HEK293 (cell line): ENCODE results near the gene NOS1AP.

Experiments used
- CTCF ChIA-PET: fragments of 350-600 bp; formaldehyde crosslinking; extraction: SDS; loops from one replicate; lab custom pipeline; 2021; ENCODE audit warnings: antibody characterized with exemption; lab: Yijun Ruan, JAX
- POLR2A ChIA-PET: fragments of 300-600 bp; formaldehyde crosslinking; extraction: SDS; loops from one replicate; lab custom pipeline; 2020; ENCODE audit warnings: antibody characterized with exemption, inconsistent platforms; lab: Yijun Ruan, JAX
- H3K27ac ChIP-seq: fragments of 200-500 bp; sonication (Bioruptor generic); 2 replicates; pipeline ENCODE4 v1.5.1; 2014; ENCODE audit warnings: low read depth, low read length, control low read depth, inconsistent platforms; ENCODE audit errors: extremely low read depth
- H3K36me3 ChIP-seq, 2 experiments: fragments of 200-500 bp in 1 of 2; sonication (Bioruptor generic) in 1 of 2; 1 replicate in 1 of 2; 2 replicates in 1 of 2; pipeline ENCODE4 v1.5.1; 2014 to 2017; ENCODE audit warnings: inconsistent platforms in 2 of 2, low read length in 2 of 2; ENCODE audit not compliant: control insufficient read depth in 2 of 2, insufficient read depth in 1 of 2
- H3K4me1 ChIP-seq: fragments of 200-500 bp; sonication (Bioruptor generic); 2 replicates; pipeline ENCODE4 v1.5.1; 2014; ENCODE audit warnings: mild to moderate bottlenecking, low read length, inconsistent platforms; ENCODE audit not compliant: control insufficient read depth, insufficient read depth
- H3K4me3 ChIP-seq: 2 replicates; pipeline ENCODE4 v1.5.1; 2011; ENCODE audit warnings: low read depth, mild to moderate bottlenecking, control low read depth, low read length, moderate library complexity
- H3K9me3 ChIP-seq: fragments of 200-500 bp; sonication (Bioruptor generic); 2 replicates; pipeline ENCODE4 v1.5.1; 2014; ENCODE audit warnings: low read depth, low read length, inconsistent platforms; ENCODE audit not compliant: control insufficient read depth, insufficient read depth
- BCL11B ChIP-seq: fragments of 450-650 bp; formaldehyde crosslinking; IDR thresholded peaks from 2 replicates; pipeline ENCODE4 v1.5.1; 2016; ENCODE audit warnings: low read depth, missing biosample characterization, missing genetic modification characterization
- EGR2 ChIP-seq: fragments of 450-650 bp; formaldehyde crosslinking; IDR thresholded peaks from 2 replicates; pipeline ENCODE4 v1.5.1; 2016; ENCODE audit warnings: low read depth, missing biosample characterization, missing genetic modification characterization
- GLI2 ChIP-seq: fragments of 450-650 bp; formaldehyde crosslinking; IDR thresholded peaks from 2 replicates; pipeline ENCODE4; 2017; ENCODE audit warnings: missing biosample characterization, missing genetic modification characterization, low read depth, borderline replicate concordance
- GLIS2 ChIP-seq: fragments of 450-650 bp; formaldehyde crosslinking; IDR thresholded peaks from 2 replicates; pipeline ENCODE4 v1.5.1; 2016; ENCODE audit warnings: missing biosample characterization, missing genetic modification characterization
- HOXA7 ChIP-seq: sonication (generic); formaldehyde crosslinking; IDR thresholded peaks from 2 replicates; pipeline ENCODE4 v1.8.1; 2022; ENCODE audit warnings: missing genetic modification reagents, borderline replicate concordance
- SCRT2 ChIP-seq: fragments of 450-650 bp; formaldehyde crosslinking; IDR thresholded peaks from 2 replicates; pipeline ENCODE4 v1.5.1; 2016; ENCODE audit warnings: missing biosample characterization, missing genetic modification characterization
- SETDB1 ChIP-seq: IDR thresholded peaks from one replicate; pipeline ENCODE4 v1.6.1; 2017; ENCODE audit warnings: mild to moderate bottlenecking, low read length, moderate library complexity, mixed read lengths; ENCODE audit not compliant: insufficient read length
- ZFHX2 ChIP-seq: fragments of 450-650 bp; formaldehyde crosslinking; conservative IDR thresholded peaks from 2 replicates; pipeline ENCODE4 v1.5.1; 2016; ENCODE audit warnings: missing biosample characterization, missing genetic modification characterization
- ZNF175 ChIP-seq: fragments of 450-650 bp; formaldehyde crosslinking; IDR thresholded peaks from 2 replicates; pipeline ENCODE4 v1.5.1; 2016; ENCODE audit warnings: missing biosample characterization, missing genetic modification characterization
- ZNF311 ChIP-seq: fragments of 450-650 bp; formaldehyde crosslinking; IDR thresholded peaks from 2 replicates; pipeline ENCODE4 v1.5.1; 2017; ENCODE audit warnings: missing biosample characterization, missing genetic modification characterization, borderline replicate concordance
- ZNF48 ChIP-seq: fragments of 450-650 bp; formaldehyde crosslinking; IDR thresholded peaks from 2 replicates; pipeline ENCODE4 v1.5.1; 2016; ENCODE audit warnings: missing biosample characterization, missing genetic modification characterization
- ZNF521 ChIP-seq: fragments of 450-650 bp; formaldehyde crosslinking; IDR thresholded peaks from 2 replicates; pipeline ENCODE4 v1.5.1; 2017; ENCODE audit warnings: missing biosample characterization, mild to moderate bottlenecking, missing genetic modification characterization
- ZNF555 ChIP-seq: fragments of 450-650 bp; formaldehyde crosslinking; conservative IDR thresholded peaks from 2 replicates; pipeline ENCODE4 v1.5.1; 2017; ENCODE audit warnings: missing biosample characterization, mild to moderate bottlenecking, missing genetic modification characterization, inconsistent platforms
- ZNF560 ChIP-seq: fragments of 450-650 bp; formaldehyde crosslinking; IDR thresholded peaks from 2 replicates; pipeline ENCODE4 v1.5.1; 2017; ENCODE audit warnings: missing biosample characterization, missing genetic modification characterization, borderline replicate concordance
- ZNF777 ChIP-seq: fragments of 450-650 bp; formaldehyde crosslinking; IDR thresholded peaks from 2 replicates; pipeline ENCODE4 v1.5.1; 2017; ENCODE audit warnings: missing biosample characterization, missing genetic modification characterization, borderline replicate concordance
- ZNF792 ChIP-seq: fragments of 450-650 bp; formaldehyde crosslinking; IDR thresholded peaks from 2 replicates; pipeline ENCODE4 v1.5.1; 2016; ENCODE audit warnings: missing biosample characterization, missing genetic modification characterization
- TF ChIP-seq, protein P1 (sequence below): fragments of 450-650 bp; formaldehyde crosslinking; optimal IDR thresholded peaks from 2 replicates; pipeline ENCODE3; 2016; ENCODE audit warnings: missing biosample characterization, mild to moderate bottlenecking, missing genetic modification characterization
- TF ChIP-seq, protein P2 (sequence below): fragments of 450-650 bp; formaldehyde crosslinking; IDR thresholded peaks from 2 replicates; pipeline ENCODE4 v1.5.1; 2016; ENCODE audit warnings: missing biosample characterization, missing genetic modification characterization
- TF ChIP-seq, protein P3 (sequence below): fragments of 450-650 bp; formaldehyde crosslinking; IDR thresholded peaks from 2 replicates; pipeline ENCODE4 v1.5.1; 2017; ENCODE audit warnings: missing biosample characterization, missing genetic modification characterization
- TF ChIP-seq, protein P4 (sequence below): fragments of 450-650 bp; formaldehyde crosslinking; IDR thresholded peaks from 2 replicates; pipeline ENCODE4 v1.5.1; 2017; ENCODE audit warnings: missing biosample characterization, missing genetic modification characterization
- TF ChIP-seq, protein P5 (sequence below): fragments of 450-650 bp; formaldehyde crosslinking; IDR thresholded peaks from 2 replicates; pipeline ENCODE4 v1.5.1; 2016; ENCODE audit warnings: missing biosample characterization, missing genetic modification characterization

NOS1AP gene

DNA sequence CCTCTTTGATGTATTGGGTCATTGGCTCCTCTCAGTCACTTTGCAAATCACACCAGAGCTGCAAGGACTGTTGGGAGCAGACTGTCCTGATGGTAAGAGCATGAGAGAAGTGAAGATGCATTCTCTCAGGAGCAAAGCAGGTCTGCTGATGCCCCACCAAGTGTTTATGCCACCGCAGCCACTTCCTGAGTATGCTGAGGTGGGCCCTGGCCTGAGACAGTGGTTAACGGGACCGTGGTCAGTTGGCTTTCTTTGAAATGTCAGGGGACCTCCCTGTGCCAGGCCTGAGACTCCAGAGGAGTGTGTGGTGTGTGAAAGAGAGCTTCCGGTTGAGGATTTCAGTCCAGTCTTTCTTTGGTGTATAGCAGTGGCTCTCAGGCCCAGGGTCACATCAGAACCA, 227.7 kb downstream of the NOS1AP start:
- TF ChIP-seq BCL11B (tag by site-specific recombination) = no peak
- TF ChIP-seq GLI2 (tag by site-specific recombination) = no peak
- TF ChIP-seq ZNF777 (tag by site-specific recombination) = no peak
- TF ChIP-seq ZNF48 (tag by site-specific recombination) = no peak
- TF ChIP-seq, protein P1, sequence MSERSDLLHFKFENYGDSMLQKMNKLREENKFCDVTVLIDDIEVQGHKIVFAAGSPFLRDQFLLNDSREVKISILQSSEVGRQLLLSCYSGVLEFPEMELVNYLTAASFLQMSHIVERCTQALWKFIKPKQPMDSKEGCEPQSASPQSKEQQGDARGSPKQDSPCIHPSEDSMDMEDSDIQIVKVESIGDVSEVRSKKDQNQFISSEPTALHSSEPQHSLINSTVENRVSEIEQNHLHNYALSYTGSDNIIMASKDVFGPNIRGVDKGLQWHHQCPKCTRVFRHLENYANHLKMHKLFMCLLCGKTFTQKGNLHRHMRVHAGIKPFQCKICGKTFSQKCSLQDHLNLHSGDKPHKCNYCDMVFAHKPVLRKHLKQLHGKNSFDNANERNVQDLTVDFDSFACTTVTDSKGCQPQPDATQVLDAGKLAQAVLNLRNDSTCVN = no peak
- TF ChIP-seq ZNF560 (tag by site-specific recombination) = no peak
- TF ChIP-seq, protein P2, sequence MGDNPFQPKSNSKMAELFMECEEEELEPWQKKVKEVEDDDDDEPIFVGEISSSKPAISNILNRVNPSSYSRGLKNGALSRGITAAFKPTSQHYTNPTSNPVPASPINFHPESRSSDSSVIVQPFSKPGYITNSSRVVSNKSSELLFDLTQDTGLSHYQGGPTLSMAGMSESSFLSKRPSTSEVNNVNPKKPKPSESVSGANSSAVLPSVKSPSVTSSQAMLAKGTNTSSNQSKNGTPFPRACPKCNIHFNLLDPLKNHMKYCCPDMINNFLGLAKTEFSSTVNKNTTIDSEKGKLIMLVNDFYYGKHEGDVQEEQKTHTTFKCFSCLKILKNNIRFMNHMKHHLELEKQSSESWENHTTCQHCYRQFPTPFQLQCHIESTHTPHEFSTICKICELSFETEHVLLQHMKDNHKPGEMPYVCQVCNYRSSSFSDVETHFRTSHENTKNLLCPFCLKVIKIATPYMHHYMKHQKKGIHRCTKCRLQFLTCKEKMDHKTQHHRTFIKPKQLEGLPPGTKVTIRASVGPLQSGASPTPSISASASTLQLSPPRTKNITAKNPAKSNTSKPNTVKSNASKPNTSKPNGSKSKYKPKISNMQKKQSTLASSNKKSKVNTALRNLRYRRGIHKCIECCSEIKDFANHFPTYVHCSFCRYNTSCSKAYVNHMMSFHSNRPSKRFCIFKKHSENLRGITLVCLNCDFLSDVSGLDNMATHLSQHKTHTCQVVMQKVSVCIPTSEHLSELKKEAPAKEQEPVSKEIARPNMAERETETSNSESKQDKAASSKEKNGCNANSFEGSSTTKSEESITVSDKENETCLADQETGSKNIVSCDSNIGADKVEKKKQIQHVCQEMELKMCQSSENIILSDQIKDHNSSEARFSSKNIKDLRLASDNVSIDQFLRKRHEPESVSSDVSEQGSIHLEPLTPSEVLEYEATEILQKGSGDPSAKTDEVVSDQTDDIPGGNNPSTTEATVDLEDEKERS = no peak
- no peak for TF ChIP-seq ZNF555 (tag by site-specific recombination)
- TF ChIP-seq SCRT2 (tag by site-specific recombination) = no peak
- TF ChIP-seq, protein P3, sequence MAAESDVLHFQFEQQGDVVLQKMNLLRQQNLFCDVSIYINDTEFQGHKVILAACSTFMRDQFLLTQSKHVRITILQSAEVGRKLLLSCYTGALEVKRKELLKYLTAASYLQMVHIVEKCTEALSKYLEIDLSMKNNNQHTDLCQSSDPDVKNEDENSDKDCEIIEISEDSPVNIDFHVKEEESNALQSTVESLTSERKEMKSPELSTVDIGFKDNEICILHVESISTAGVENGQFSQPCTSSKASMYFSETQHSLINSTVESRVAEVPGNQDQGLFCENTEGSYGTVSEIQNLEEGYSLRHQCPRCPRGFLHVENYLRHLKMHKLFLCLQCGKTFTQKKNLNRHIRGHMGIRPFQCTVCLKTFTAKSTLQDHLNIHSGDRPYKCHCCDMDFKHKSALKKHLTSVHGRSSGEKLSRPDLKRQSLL (tag by site-specific recombination) = no peak
- no peak for TF ChIP-seq HOXA7 (CRISPR knock-in tag)
- TF ChIP-seq SETDB1 = no peak
- no peak for TF ChIP-seq GLIS2
- TF ChIP-seq ZNF521 (tag by site-specific recombination) = no peak
- no peak for TF ChIP-seq ZNF311 (tag by site-specific recombination)
- ChIA-PET POLR2A (no interaction called here), CTCF (interaction anchor here (1.6 kb wide), 1 partner anchor 13 kb away, joined by 5 read pairs; no protein-coding TSS in a partner anchor)
- H3K4me3 ChIP-seq = no peak overlapping the region
- H3K9me3 ChIP-seq = no peaks in the 10 kb centered on the region
- H3K27ac ChIP-seq = no peak overlapping the region
- H3K4me1 ChIP-seq = 0 out of 2 replicates have a peak, but pooled peaks cover 3% of the 10 kb centered on the region
- H3K36me3 ChIP-seq = no peaks in the 10 kb centered on the region

DNA sequence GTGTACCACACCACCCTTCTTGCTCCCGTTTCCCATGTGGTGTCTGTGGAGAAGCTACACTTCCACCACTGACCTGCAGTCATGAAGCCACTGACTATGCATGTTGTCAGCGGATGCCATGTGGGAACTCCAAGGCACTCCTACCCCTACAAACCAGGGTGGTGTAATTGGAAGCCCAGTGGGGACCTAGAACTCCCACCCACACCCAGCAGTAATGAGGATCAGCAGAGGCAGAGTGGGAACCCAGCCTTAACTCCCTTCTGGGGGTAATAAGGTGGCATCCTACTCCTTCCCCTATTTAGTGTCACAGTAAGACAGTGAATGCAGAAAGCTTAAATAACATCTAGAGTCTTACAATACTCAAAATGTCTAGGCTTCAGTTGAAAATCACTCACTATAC, 228.8 kb downstream of the NOS1AP start:
- TF ChIP-seq ZNF792 (tag by site-specific recombination) = no peak
- no peak for TF ChIP-seq ZNF175
- TF ChIP-seq, protein P4, sequence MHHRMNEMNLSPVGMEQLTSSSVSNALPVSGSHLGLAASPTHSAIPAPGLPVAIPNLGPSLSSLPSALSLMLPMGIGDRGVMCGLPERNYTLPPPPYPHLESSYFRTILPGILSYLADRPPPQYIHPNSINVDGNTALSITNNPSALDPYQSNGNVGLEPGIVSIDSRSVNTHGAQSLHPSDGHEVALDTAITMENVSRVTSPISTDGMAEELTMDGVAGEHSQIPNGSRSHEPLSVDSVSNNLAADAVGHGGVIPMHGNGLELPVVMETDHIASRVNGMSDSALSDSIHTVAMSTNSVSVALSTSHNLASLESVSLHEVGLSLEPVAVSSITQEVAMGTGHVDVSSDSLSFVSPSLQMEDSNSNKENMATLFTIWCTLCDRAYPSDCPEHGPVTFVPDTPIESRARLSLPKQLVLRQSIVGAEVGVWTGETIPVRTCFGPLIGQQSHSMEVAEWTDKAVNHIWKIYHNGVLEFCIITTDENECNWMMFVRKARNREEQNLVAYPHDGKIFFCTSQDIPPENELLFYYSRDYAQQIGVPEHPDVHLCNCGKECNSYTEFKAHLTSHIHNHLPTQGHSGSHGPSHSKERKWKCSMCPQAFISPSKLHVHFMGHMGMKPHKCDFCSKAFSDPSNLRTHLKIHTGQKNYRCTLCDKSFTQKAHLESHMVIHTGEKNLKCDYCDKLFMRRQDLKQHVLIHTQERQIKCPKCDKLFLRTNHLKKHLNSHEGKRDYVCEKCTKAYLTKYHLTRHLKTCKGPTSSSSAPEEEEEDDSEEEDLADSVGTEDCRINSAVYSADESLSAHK = no peak
- TF ChIP-seq EGR2 = peak; percentile 55; the same call in 1 of the 2 replicates
- TF ChIP-seq, protein P5, sequence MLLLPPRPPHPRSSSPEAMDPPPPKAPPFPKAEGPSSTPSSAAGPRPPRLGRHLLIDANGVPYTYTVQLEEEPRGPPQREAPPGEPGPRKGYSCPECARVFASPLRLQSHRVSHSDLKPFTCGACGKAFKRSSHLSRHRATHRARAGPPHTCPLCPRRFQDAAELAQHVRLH = no peak
- peak; percentile 52 for TF ChIP-seq ZFHX2 (tag by site-specific recombination)
- ChIA-PET POLR2A (no interaction called here), CTCF (no interaction called here)
- H3K9me3 ChIP-seq = no peaks in the 10 kb centered on the region
- no peak overlapping the region for H3K27ac ChIP-seq
- H3K36me3 ChIP-seq = no peaks in the 10 kb centered on the region
- 0 out of 2 replicates have a peak, but pooled peaks cover 3% of the 10 kb centered on the region for H3K4me1 ChIP-seq
- H3K4me3 ChIP-seq = no peak overlapping the region
